ENCODE results near the gene C4B.

Gene C4B

DNA sequence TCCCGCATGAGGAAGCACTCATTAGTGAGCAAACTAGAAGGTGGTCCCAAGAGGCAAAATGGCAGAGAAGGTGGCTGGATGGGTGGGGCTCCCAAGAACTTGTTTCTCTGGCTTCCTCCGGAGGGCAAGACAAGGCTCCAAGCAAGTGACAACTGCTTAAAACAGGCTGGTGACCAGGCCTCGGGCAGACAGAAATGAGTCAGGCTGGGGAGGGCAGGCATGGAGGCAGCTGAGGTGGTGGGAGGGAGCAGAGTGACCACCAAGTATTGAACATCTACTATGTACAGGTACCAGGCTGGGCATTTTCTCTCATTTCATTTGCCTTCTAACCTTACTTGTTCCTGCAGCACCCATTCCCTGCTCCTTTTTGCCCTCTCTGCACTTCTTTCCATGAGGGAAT lies 61.2 kb downstream of the C4B start:
- TF ChIP-seq CTCF (conservative IDR thresholded peaks at IDR 0.05; ENCODE audit: low read length) = no peak
- no peak for DNase-seq (ENCODE audit: low read depth)

GRCh38 chr6:32076321-32076809 lies 61.8 kb downstream of the C4B start:
- peak; percentile 92 for DNase-seq (ENCODE audit: low read depth)
- no peak for TF ChIP-seq CTCF (conservative IDR thresholded peaks at IDR 0.05; ENCODE audit: low read length)
- H3K4me3 ChIP-seq (ENCODE audit: low read length) = no peak overlapping the region

More for the DNA sequence above, 61.2 kb downstream of the C4B start:
- no peak overlapping the region for H3K4me3 ChIP-seq (ENCODE audit: low read length)

DNA sequence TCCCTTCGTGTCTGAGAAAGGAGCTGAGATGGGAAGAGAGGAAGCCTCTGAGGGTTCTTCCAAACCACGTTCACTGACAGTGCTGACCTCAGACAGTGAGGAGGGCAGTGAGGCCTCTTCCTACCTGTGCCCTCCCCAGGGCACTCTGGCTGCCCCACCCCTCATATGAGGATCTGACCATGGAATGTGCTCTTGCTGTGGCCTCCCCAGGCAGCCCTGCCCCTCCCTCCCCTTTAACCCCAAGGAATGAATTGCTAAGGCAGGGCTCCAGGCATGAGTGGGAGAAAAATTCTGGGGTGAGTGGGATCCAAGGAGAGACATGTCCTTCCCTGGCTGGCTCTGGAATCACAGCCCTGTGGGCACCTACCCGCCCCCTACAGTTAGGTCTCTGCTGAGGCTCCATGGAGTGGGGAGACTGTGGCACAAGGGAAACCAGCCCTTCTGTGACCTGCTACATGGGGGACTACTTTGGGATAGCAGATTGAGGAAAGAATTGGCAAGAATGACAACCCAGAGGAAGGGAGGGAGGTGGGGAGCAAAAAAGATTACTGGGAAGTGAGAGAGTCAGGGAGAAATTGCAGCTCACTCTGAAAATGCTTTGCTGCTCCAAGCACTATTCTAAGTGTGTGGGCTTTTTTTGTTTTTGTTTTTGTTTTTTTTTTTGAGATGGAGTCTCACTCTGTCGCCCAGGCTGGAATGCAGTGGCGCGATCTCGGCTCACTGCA lies 65.1 kb downstream of the C4B start:
- TF ChIP-seq CTCF (conservative IDR thresholded peaks at IDR 0.05; ENCODE audit: low read length) = no peak
- peak; percentile 20 for DNase-seq (ENCODE audit: low read depth)

DNA sequence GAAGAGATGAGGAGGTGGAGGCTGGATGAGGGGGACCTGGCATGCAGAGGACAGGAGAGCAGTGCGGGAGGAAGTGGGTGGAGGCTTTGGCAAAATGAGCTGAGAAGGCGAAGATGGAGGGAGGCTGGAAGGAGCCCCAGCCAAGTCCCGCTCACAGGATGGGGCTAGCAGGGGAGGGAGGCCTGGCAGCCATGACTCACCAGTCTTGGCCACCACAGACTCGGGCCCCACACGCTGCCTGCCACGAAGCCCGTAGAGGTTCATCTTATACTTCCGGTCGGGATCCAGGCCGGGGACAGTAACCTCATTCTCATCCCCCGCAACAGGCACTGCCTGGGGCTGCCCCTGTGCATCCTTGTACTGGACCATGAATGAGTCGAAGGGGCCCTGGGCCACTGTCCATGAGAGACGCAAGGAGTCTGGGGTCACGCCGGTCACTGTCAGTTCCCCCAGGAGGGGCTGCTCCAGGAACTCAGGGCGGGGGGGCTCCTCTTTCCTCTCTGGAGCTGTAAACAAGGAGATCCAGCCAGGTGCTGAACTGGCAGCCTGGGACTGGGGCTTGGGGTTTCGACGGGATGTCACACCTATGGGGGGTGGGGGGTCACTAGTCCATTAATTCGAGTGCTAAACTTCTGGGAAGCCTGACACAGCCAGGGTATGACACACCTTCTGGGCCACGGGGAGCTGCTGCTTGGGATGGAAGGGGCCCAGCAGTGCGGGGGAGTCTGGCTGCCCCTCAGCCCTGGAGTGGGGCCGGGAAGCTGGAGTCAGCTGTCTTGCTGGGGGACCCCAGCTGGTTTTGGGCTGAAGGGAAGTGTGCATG lies 66.8 kb downstream of the C4B start:
- TF ChIP-seq CTCF (conservative IDR thresholded peaks at IDR 0.05; ENCODE audit: low read length) = no peak
- DNase-seq (ENCODE audit: low read depth) = peak; percentile 94
- no peak overlapping the region for H3K4me3 ChIP-seq (ENCODE audit: low read length)

More for the DNA sequence above, 65.1 kb downstream of the C4B start:
- H3K4me3 ChIP-seq (ENCODE audit: low read length) = no peak overlapping the region

DNA sequence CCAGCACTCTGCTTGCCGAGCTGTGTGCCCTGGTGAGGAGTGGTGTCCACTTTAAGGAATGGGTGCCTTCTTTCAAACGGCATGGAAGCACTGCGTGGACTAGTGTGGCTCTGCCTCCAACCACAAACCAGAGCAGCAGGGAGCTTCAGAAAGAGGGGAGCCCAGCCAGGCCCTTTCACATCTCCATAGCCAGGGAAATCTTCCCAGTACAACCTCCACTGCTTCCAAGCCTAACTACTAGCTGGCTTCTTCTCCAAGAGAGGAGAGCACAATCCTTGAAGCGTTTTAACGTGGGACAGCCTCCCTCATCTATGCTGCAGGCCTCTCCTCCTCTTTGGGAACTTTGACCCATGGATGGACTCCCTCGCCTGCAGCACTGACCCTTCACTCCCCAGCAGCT lies 67.9 kb downstream of the C4B start:
- no peak overlapping the region for H3K4me3 ChIP-seq (ENCODE audit: low read length)
- no peak for TF ChIP-seq CTCF (conservative IDR thresholded peaks at IDR 0.05; ENCODE audit: low read length)
- DNase-seq (ENCODE audit: low read depth) = peak; percentile 11

GRCh38 chr6:32082935-32083334 lies 68.3 kb downstream of the C4B start:
- H3K4me3 ChIP-seq (ENCODE audit: low read length) = no peak overlapping the region
- peak; percentile 97 for DNase-seq (ENCODE audit: low read depth)
- no peak for TF ChIP-seq CTCF (conservative IDR thresholded peaks at IDR 0.05; ENCODE audit: low read length)

All from AG10803 (cell line).